Measurements from ENCODE around the gene IQSEC1.

IQSEC1 gene

GRCh38 chr3:13081603-13082360 is 8.6 kb upstream of the IQSEC1 start:
- Histone ChIP-seq H3K4me2 (ENCODE audit: low read length) (no peak overlapping the region), H3K9ac (no peak overlapping the region), H3K27me3 (ENCODE audit: control insufficient read depth, insufficient read depth, low read length) (no peaks in the 10 kb centered on the region), H3K4me3 (ENCODE audit: low read depth, low read length) (no peak overlapping the region), H3K36me3 (ENCODE audit: control insufficient read depth, insufficient read depth, low read length) (no peaks in the 10 kb centered on the region), H3K9me3 (ENCODE audit: control insufficient read depth, low read length) (no peaks in the 10 kb centered on the region), H3K79me2 (no peaks in the 10 kb centered on the region), H2AFZ (no peak overlapping the region), H3K27ac (no peak overlapping the region), H3K4me1 (no peaks in the 10 kb centered on the region)
- no peak for TF ChIP-seq CTCF (IDR thresholded peaks at IDR 0.05)

GRCh38 chr3:13080591-13080990 is 7.4 kb upstream of the IQSEC1 start:
- H3K9me3 ChIP-seq (ENCODE audit: control insufficient read depth, low read length): no peaks in the 10 kb centered on the region

GRCh38 chr3:13080026-13080425 is 6.8 kb upstream of the IQSEC1 start:
- H3K4me3 ChIP-seq (ENCODE audit: low read depth, low read length): no peak overlapping the region
- H3K9me3 ChIP-seq (ENCODE audit: control insufficient read depth, low read length): no peaks in the 10 kb centered on the region
- no peak overlapping the region for H3K27ac ChIP-seq
- no peaks in the 10 kb centered on the region for H3K27me3 ChIP-seq (ENCODE audit: control insufficient read depth, insufficient read depth, low read length)
- no peaks in the 10 kb centered on the region for H3K4me1 ChIP-seq
- no peak overlapping the region for H3K9ac ChIP-seq
- TF ChIP-seq CTCF (IDR thresholded peaks at IDR 0.05): no peak
- H3K36me3 ChIP-seq (ENCODE audit: control insufficient read depth, insufficient read depth, low read length): no peaks in the 10 kb centered on the region
- no peak overlapping the region for H2AFZ ChIP-seq
- H3K4me2 ChIP-seq (ENCODE audit: low read length): no peak overlapping the region
- no peaks in the 10 kb centered on the region for H3K79me2 ChIP-seq

More at GRCh38 chr3:13080591-13080990, 7.4 kb upstream of the IQSEC1 start:
- H3K4me2 ChIP-seq (ENCODE audit: low read length): no peak overlapping the region
- H3K9ac ChIP-seq: no peak overlapping the region
- no peaks in the 10 kb centered on the region for H3K4me1 ChIP-seq
- H2AFZ ChIP-seq: no peak overlapping the region
- no peak overlapping the region for H3K27ac ChIP-seq
- H3K36me3 ChIP-seq (ENCODE audit: control insufficient read depth, insufficient read depth, low read length): no peaks in the 10 kb centered on the region
- TF ChIP-seq CTCF (IDR thresholded peaks at IDR 0.05): no peak
- H3K27me3 ChIP-seq (ENCODE audit: control insufficient read depth, insufficient read depth, low read length): no peaks in the 10 kb centered on the region
- no peaks in the 10 kb centered on the region for H3K79me2 ChIP-seq
- no peak overlapping the region for H3K4me3 ChIP-seq (ENCODE audit: low read depth, low read length)

- no peak overlapping the region for H3K27ac ChIP-seq
- H3K4me1 ChIP-seq: no peaks in the 10 kb centered on the region
- no peak overlapping the region for H3K4me2 ChIP-seq (ENCODE audit: low read length)
- no peak overlapping the region for H2AFZ ChIP-seq
- no peak overlapping the region for H3K9ac ChIP-seq
- H3K36me3 ChIP-seq (ENCODE audit: control insufficient read depth, insufficient read depth, low read length): no peaks in the 10 kb centered on the region
- H3K27me3 ChIP-seq (ENCODE audit: control insufficient read depth, insufficient read depth, low read length): no peaks in the 10 kb centered on the region
- no peak overlapping the region for H3K4me3 ChIP-seq (ENCODE audit: low read depth, low read length)
- no peaks in the 10 kb centered on the region for H3K79me2 ChIP-seq
- no peaks in the 10 kb centered on the region for H3K9me3 ChIP-seq (ENCODE audit: control insufficient read depth, low read length)
- no peak for TF ChIP-seq CTCF (IDR thresholded peaks at IDR 0.05)
These were observed 6.3 kb upstream of the IQSEC1 start for GRCh38 chr3:13079510-13079909.

GRCh38 chr3:13079051-13079450 is 5.8 kb upstream of the IQSEC1 start:
- Histone ChIP-seq H3K4me3 (ENCODE audit: low read depth, low read length) (no peak overlapping the region), H3K36me3 (ENCODE audit: control insufficient read depth, insufficient read depth, low read length) (no peaks in the 10 kb centered on the region), H3K27ac (no peak overlapping the region), H3K9me3 (ENCODE audit: control insufficient read depth, low read length) (no peaks in the 10 kb centered on the region), H3K9ac (no peak overlapping the region), H3K27me3 (ENCODE audit: control insufficient read depth, insufficient read depth, low read length) (no peaks in the 10 kb centered on the region), H3K4me2 (ENCODE audit: low read length) (no peak overlapping the region), H3K79me2 (no peaks in the 10 kb centered on the region), H2AFZ (no peak overlapping the region), H3K4me1 (no peaks in the 10 kb centered on the region)
- TF ChIP-seq CTCF (IDR thresholded peaks at IDR 0.05): no peak

Data from parathyroid adenoma (tissue), 2 donors.